GM21717 (cell line): ENCODE results near the gene SLC27A4.

Experiments
- ATAC-seq: cut with Tn5 transposase; IDR thresholded peaks from one replicate; pipeline ENCODE4 v1.9.1; 2021; ENCODE audit warnings: mild to moderate bottlenecking, moderate library complexity; ENCODE audit not compliant: unreplicated experiment

The SLC27A4 gene

GRCh38 chr9:128361986-128362646 lies 21.8 kb downstream of the SLC27A4 start:
- ATAC-seq: peak; percentile 59

- no peak for ATAC-seq
These were observed 22.4 kb downstream of the SLC27A4 start for GRCh38 chr9:128362774-128363173.

- no peak for ATAC-seq
These were observed 25.2 kb downstream of the SLC27A4 start for GRCh38 chr9:128365525-128365924.

- ATAC-seq: no peak
These were observed 28.8 kb downstream of the SLC27A4 start for GRCh38 chr9:128369024-128369706.

GRCh38 chr9:128370367-128370751 lies 30.0 kb downstream of the SLC27A4 start:
- no peak for ATAC-seq

- ATAC-seq: peak; percentile 66
These were observed 30.7 kb downstream of the SLC27A4 start, which contains the start of gene URM1 for GRCh38 chr9:128370752-128371629. Gene URM1, plus strand, starts transcription at chr9:128371374. Its CDS starts 7 bp downstream, at chr9:128371381.

GRCh38 chr9:128371630-128372117 lies 31.3 kb downstream of the SLC27A4 start:
- ATAC-seq: no peak

- no peak for ATAC-seq
These were observed 31.9 kb downstream of the SLC27A4 start for GRCh38 chr9:128372188-128372641.

- no peak for ATAC-seq
These were observed 32.5 kb downstream of the SLC27A4 start for GRCh38 chr9:128372784-128373183.

- ATAC-seq: no peak
These were observed 33.9 kb downstream of the SLC27A4 start for GRCh38 chr9:128374221-128374675.

- ATAC-seq: no peak
These were observed 35.5 kb downstream of the SLC27A4 start for GRCh38 chr9:128375865-128376264.

GRCh38 chr9:128382261-128382660 lies 41.9 kb downstream of the SLC27A4 start:
- no peak for ATAC-seq

GRCh38 chr9:128383007-128383753 lies 42.9 kb downstream of the SLC27A4 start:
- no peak for ATAC-seq

- ATAC-seq: no peak
These were observed 43.5 kb downstream of the SLC27A4 start for GRCh38 chr9:128383791-128384190.

- no peak for ATAC-seq
These were observed 44.6 kb downstream of the SLC27A4 start for GRCh38 chr9:128384801-128385495.

GRCh38 chr9:128385496-128386460 lies 45.5 kb downstream of the SLC27A4 start:
- ATAC-seq: no peak

- ATAC-seq: no peak
These were observed 47.8 kb downstream of the SLC27A4 start for GRCh38 chr9:128388150-128388549.

- ATAC-seq: no peak
These were observed 49.2 kb downstream of the SLC27A4 start for GRCh38 chr9:128389395-128390149.
